HFF-Myc (cell line): Measurements from ENCODE around the gene HTR7.

Experiments used
- DNase-seq: peaks from one replicate; pipeline ENCODE4 v3.0.0-alpha.2; 2011; ENCODE audit warnings: low read depth; ENCODE audit errors: extremely low read depth
- H3K4me3 ChIP-seq: replicated peaks from 2 replicates; pipeline ENCODE4 v1.5.1; 2011; ENCODE audit warnings: low read depth, mild to moderate bottlenecking, control low read depth, low read length
- TF ChIP-seq, protein P1 (sequence below): IDR thresholded peaks from 2 replicates; pipeline ENCODE4 v1.5.1; 2012; ENCODE audit warnings: mild to moderate bottlenecking, low read depth, low read length, control low read depth; ENCODE audit errors: missing control alignments

Gene HTR7

GRCh38 chr10:90695915-90696676, 161.7 kb downstream of the HTR7 start:
- no peak overlapping the region for H3K4me3 ChIP-seq
- DNase-seq, result no peak
- TF ChIP-seq, protein P1, sequence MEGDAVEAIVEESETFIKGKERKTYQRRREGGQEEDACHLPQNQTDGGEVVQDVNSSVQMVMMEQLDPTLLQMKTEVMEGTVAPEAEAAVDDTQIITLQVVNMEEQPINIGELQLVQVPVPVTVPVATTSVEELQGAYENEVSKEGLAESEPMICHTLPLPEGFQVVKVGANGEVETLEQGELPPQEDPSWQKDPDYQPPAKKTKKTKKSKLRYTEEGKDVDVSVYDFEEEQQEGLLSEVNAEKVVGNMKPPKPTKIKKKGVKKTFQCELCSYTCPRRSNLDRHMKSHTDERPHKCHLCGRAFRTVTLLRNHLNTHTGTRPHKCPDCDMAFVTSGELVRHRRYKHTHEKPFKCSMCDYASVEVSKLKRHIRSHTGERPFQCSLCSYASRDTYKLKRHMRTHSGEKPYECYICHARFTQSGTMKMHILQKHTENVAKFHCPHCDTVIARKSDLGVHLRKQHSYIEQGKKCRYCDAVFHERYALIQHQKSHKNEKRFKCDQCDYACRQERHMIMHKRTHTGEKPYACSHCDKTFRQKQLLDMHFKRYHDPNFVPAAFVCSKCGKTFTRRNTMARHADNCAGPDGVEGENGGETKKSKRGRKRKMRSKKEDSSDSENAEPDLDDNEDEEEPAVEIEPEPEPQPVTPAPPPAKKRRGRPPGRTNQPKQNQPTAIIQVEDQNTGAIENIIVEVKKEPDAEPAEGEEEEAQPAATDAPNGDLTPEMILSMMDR, result no peak
